ENCODE data around the gene SF3B2.
A peak's percentile ranks its signal among the peaks of the same experiment; 100 is the strongest.
"Not testable (repeated sequence)": the region's sequence is repeated elsewhere in the genome, so short reads cannot be mapped to it uniquely, and the experiment has no call there.

SF3B2 gene, protein sequence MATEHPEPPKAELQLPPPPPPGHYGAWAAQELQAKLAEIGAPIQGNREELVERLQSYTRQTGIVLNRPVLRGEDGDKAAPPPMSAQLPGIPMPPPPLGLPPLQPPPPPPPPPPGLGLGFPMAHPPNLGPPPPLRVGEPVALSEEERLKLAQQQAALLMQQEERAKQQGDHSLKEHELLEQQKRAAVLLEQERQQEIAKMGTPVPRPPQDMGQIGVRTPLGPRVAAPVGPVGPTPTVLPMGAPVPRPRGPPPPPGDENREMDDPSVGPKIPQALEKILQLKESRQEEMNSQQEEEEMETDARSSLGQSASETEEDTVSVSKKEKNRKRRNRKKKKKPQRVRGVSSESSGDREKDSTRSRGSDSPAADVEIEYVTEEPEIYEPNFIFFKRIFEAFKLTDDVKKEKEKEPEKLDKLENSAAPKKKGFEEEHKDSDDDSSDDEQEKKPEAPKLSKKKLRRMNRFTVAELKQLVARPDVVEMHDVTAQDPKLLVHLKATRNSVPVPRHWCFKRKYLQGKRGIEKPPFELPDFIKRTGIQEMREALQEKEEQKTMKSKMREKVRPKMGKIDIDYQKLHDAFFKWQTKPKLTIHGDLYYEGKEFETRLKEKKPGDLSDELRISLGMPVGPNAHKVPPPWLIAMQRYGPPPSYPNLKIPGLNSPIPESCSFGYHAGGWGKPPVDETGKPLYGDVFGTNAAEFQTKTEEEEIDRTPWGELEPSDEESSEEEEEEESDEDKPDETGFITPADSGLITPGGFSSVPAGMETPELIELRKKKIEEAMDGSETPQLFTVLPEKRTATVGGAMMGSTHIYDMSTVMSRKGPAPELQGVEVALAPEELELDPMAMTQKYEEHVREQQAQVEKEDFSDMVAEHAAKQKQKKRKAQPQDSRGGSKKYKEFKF

DNA sequence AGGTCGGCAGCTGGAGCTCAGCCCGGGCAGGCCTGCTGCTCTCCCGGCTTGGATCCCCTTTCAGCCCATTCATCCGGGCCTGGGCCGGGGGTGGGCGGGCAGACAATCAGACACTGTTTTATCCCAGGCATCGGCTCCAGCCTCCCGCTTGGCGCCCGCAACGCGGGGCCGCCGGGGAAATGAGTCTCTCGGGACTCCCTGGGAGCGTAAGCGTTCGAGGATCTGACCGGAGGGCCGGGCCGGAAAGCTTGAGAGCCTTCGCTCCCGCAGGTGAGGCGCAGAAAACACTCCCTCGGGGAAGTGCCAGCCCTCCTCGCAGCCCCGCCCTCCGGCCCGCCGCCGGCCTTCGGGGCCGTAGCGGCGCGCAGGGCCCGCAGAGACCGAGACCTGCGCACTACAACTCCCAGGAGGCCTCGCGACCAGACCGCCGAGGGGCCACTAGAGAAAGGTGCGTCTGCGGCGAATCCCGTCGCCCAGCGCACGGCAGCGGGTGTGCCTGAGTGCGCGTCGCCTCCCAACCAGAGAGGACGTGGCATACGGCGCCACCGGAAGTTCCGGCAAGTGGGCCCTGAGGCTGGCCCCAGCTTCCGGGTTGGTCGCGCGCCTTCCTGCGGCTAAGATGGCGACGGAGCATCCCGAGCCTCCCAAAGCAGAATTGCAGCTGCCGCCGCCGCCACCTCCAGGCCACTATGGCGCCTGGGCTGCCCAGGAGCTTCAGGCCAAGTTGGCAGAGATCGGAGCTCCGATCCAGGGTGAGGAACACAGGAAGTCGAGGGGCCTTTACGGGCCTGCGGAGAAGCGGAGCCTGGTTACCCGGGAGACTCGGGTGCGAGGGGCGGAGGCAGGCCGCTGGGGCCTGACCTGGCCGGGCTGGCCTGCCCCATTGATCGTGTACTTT lies at the start of gene SF3B2:
Gene SF3B2, plus strand, starts transcription at position 599 of the 898 bp plus-strand sequence. Its CDS starts 21 bp downstream, at position 620.
- peak within 1 kb of the TSS; percentile 90 for H3K4me3 ChIP-seq (ENCODE audit: low read depth, low read length)

DNA sequence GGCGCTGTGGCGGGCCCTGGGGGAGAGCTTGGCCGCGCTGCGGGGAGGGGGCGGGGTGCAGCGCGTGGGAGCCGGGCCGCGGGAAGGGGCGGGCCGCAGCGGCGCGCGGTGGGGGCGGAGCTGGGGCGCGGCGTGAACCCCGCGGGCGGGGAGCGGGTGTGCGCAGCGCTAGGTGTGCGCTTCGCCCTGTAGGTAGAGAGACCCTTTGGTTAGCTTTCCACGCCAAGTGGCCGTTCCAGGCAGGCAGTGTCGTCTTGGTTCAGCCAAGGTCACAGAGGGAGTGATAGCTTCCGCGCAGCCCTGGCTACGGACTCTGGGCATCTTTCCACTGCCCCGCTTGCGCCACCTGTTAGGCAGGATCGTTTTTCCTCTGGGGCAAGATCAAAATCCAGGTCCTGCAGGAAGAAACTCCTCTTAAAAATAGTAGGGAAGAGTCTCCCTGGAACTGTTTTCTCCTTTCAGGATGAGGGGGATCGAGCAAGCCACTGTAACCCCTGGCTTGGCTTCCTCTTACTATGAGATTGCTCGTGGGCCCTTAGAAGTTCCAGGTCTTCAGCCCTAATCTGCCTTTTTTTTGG lies 49.4 kb upstream of the SF3B2 start:
- H3K4me3 ChIP-seq (ENCODE audit: low read depth, low read length): peak overlapping the region; percentile 99

DNA sequence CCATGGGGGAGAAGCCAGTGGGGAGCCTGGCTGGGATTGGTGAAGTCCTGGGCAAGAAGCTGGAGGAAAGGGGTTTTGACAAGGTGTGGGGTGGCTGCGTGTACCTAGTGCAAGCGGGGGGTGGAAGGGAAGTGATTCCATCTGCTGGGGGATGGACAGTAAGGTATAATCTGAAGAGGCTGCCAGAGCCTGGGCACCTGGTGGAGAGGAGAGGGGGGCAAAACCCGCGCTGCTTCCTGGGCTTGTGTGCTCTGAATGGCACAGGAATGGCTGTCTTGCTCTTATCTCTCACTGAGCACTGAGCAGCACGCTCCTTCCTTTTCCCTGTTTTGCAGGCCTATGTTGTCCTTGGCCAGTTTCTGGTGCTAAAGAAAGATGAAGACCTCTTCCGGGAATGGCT lies 48.9 kb upstream of the SF3B2 start:
- H3K4me3 ChIP-seq (ENCODE audit: low read depth, low read length): peak overlapping the region; percentile 99

DNA sequence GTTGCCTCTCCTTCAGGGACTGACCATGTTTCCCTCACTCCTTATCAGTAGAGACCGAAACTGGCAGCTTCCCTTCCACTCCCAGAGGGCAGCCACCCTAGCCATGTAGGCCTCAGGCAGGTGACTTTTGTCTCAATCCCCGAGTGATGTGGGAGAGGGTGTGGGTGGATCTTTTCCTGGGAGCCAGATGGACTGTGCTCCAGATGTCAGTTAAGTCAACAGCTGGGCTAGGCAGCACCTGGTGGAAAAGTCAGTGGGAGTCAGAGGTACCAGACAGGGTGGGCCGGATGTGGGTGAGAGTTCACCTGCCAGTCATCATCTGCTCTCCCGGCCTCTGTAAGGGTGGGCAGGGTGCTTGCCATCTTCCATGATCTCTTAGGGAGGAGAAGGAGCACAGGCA lies 48.0 kb upstream of the SF3B2 start:
- no peak overlapping the region for H3K4me3 ChIP-seq (ENCODE audit: low read depth, low read length)

DNA sequence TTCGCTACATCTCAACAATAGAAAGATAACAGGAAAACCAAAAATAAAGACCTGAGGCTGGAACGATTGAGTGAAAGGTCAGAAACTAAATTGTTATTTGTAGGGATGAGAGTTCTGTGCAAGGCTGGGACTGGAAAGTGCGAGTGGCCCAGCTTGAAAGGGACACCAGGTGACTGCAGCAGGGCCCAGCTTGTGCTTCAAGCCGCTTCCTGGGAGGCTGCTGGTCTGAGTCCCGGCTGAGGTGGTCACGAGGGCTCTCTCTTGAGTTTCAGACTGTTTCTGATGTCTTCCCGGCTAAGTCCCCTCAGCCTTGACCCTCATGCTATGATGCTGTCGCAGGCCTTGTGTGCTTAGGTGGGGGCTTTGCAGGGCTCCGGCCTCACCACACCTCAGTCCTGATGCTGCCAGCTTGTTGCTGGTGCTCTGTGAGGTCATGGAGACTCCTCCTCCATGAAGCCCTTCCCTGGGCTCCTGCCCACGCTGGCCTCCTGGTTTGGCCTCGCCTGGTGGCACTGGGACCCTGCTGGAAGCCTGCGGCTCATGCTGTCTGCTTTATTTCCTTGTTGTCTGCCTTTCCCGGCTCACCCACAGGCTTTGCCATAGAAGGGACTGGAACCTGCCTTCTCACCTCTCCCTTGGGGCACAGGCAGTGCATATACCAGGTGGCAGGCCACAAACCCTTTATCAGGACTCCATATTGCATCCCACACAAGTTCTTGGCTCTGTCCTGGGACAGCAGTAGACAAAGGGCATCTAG lies 45.9 kb upstream of the SF3B2 start:
- H3K4me3 ChIP-seq (ENCODE audit: low read depth, low read length): no peak overlapping the region

DNA sequence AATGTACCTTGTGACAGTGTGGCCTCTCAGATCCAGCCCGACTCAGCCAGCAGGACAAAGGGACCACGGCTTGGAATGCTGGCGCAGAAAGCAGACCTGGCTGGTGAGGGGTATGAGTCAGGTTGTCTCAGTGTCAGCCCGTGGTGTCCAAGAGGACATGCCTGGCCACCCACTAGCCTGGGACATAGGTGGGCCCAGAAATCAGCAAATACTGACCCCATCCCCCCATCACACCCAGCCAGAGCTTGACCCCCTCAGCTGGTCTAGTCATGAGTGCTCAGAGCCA lies 45.3 kb upstream of the SF3B2 start:
- H3K4me3 ChIP-seq (ENCODE audit: low read depth, low read length): no peak overlapping the region

DNA sequence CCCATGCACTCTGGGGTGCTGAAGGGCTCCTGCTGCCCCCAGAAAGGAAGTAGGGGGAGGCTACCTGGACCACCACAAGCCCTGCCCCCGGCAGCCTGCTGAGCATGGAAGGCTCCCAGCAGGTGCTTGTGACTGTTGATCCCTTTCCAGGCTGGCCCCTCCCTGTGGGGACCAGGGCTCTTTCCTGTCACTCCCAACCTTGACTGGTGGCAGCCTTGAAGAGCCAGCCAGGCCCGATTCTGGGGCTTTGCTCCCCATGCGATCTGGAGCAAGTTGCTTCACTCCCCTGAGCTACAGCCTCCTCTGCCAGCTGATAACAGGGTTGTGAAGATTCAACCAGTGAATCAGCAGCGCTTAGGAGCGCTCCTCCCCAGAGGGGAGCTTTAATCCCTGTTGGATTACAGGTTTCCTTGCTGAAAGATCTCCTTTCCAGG lies 44.9 kb upstream of the SF3B2 start:
- H3K4me3 ChIP-seq (ENCODE audit: low read depth, low read length): no peak overlapping the region

DNA sequence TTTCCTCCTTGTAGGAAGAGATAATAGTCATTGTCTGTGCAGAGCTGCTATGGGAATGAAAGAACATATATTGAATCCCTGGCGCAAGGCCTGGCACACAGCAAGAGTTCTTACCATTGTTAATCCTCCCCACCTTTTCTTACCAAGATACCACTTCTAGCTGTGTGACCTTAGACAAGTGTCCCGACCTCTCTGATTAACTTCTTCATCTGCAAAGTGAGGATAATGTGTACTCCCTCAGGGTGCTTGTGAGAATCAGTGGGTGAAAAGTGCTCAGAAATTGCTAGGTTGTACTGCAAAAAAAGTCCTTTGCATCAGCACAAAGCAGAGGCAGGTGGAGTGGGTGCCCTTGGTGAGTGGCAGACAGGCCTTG lies 44.1 kb upstream of the SF3B2 start:
- H3K4me3 ChIP-seq (ENCODE audit: low read depth, low read length): no peak overlapping the region

DNA sequence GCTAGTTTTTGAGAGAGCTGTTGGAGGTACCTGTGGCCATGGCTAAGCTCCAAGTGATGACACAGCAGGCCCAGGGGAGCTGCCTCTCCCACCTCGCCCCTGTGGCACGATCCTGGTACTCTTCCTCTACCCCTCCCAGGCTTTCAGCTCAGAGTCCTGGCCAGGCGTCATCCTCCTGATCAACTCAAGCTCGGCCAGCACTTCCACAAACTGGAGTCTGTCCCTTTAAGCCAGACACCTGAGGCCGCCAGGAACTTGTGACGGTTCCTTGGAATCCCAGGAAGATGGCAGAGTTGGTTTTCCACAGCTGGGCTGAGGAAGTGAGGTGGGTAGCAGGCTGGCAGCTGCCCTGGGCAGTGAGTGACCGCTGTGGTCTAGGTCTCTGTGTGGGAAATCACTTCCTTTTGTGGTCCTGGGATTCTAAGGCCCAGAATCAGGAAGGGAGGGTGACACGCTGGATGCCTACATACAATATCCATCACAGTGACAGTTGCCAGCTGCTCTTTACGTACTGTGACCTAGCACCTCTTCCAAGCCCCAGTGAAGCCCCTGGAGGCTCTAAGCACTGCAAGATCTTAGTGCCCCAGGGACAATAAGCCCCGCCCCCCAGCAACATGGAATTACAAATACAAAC lies 43.6 kb upstream of the SF3B2 start:
- H3K4me3 ChIP-seq (ENCODE audit: low read depth, low read length): no peak overlapping the region

DNA sequence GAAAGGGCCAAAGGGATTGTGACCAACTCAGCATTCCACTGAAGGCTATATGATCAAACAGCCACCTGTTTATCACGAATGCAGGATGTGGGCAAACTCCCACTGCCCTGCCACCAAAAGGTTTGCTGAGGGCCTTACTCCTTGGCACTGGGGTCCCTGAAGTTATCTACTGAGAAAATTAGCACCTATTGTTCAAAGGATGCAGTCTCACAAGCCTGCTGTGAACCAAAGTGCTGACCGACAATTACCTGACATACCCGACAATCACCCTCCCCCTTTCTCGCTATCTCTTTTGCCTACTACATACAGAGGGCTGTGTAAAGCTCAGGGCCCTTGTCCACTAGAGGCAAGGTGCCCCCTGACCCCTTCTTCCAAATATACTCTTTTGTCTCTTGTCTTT lies 42.1 kb upstream of the SF3B2 start:
- not testable (repeated sequence) for H3K4me3 ChIP-seq (ENCODE audit: low read depth, low read length)

DNA sequence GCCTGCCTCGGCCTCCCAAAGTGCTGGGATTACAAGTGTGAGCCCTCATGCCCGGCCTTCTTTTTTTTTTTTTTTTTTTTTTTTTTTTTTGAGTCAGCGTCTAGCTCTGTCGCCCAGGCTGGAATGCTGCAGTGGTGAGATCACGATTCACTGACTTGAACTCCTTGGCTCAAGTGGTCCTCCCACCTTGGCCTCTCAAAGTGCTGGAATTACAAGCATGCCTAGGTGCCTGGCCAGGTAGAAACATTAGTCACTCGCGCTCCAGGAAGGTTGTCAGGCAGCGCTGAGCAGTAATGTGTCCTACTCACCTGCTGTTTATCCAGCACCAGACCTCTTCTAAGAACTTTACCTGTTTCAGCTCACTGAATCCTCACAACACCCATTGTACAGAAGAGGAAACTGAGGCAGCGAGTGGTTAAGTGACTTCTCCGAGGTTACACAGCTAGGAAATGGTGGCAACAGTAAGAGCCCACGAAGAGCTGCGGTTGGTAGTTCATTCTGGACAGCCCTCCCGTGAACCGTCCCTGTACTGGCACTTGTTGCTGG lies 40.9 kb upstream of the SF3B2 start:
- H3K4me3 ChIP-seq (ENCODE audit: low read depth, low read length): no peak overlapping the region

DNA sequence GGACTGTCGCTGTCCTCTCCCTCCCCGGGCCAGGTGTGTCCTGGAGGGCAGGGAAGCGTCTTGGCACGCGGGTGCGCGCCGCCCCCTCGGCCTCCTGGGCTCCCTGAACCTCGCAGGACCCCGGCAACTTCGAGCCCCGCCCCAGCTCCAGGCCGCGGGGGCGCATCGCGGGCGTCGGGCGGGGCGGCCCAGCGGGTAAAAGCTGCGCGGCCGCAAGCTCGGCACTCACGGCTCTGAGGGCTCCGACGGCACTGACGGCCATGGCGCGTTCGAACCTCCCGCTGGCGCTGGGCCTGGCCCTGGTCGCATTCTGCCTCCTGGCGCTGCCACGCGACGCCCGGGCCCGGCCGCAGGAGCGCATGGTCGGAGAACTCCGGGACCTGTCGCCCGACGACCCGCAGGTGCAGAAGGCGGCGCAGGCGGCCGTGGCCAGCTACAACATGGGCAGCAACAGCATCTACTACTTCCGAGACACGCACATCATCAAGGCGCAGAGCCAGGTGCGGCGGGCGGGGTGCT lies 40.3 kb upstream of the SF3B2 start, which contains the start of gene CST6:
Gene CST6, plus strand, starts transcription at position 224 of the 519 bp plus-strand sequence. Its CDS starts 37 bp downstream, at position 261.
- H3K4me3 ChIP-seq (ENCODE audit: low read depth, low read length): no peak within 1 kb of the TSS

DNA sequence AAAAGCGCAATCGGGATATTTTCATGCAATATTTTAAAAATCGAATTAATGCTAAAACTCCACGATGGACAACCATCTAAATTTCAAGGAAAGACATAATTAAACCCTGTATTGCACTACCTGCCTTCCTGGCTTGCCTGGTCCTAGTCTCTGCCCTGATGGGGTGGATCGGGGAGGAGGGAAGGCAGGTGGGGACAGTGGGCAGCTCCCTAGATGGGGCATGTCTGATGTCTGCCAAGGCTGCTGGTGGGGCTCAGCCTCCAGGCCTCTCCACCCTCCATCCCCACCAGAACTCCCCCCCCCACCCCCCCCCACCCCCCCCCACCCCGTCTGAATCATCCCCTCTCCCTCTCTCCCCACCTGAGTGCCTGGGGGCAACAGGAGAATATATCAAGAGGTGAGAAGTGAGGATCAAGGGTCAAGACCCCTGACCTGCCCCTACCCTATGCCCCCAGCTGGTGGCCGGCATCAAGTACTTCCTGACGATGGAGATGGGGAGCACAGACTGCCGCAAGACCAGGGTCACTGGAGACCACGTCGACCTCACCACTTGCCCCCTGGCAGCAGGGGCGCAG lies 39.7 kb upstream of the SF3B2 start:
- H3K4me3 ChIP-seq (ENCODE audit: low read depth, low read length): no peak overlapping the region

DNA sequence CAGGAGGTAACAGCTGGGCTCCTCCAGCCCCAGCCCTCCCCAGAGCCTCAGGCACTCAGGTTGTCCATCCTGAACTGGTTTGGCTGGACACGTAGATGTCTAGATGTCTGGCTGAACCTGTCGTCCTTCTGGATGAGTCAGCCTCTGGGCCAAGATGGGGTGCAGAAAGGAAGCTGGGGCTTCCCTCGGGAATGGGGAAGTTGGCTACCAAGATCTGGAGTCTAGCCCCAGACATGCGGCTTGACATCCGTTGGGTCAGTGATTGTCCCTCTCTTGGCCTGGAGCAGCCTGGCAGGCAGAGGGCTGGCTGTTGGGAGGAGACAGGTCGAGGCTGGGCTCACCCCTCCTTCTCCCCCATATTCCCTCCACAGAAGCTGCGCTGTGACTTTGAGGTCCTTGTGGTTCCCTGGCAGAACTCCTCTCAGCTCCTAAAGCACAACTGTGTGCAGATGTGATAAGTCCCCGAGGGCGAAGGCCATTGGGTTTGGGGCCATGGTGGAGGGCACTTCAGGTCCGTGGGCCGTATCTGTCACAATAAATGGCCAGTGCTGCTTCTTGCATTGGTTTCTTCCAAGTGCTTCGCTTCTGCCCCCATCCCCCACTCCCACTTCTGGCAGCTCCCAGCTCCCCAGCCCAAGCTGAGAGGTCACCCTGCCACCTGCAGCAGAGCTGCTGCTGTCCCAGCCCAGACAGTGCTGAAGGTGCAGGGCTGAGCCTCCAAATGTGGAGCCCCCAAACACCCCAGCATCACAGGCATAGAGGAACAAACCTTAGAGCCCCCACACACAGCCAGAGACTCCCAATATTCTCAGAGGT lies 39.0 kb upstream of the SF3B2 start:
- no peak overlapping the region for H3K4me3 ChIP-seq (ENCODE audit: low read depth, low read length)

DNA sequence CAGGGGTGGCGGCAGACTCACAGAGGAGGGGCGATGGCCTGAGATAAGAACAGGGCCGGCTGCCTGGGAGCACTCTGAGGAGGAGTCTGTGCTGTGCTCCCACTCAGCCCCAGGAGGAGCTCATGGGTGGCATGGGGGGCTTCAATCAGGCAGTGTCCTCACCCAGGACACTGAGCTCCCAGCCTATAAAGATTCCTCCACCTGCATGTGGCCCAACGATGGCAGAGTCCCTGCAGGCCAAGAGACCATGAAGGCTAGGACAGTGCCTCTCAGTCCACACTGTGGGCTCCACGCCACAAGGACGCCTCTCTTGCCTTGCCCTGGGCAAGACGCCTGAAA lies 38.4 kb upstream of the SF3B2 start:
- H3K4me3 ChIP-seq (ENCODE audit: low read depth, low read length): no peak overlapping the region

DNA sequence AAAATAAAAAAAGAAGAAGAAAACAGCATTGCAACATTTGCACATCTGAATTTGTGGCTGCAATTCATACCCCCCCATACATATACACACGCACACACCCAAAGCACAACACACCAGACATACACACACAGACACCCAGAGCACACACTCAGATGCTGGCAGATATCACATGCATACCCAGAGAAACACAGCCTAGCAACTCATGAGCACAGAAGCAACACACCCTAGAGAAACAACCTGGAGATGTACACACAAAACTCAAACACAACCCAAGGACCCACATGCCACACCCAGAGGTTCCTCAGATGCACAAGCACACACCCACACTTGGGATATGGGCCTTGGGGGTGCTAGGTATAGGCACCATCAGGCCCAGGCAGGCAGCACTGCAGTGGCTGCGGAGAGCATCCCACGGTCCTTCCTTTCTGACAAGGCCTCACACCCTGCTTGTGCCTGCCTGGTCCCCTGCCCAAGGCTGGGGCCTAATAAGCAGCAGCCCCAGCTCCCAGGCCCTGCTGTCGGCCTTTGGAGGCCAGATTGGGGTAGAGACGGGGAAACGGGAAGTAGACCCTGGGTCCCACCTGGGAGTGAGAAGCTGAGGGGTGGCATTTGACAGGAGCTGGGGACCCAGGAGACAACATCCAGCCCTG lies 37.2 kb upstream of the SF3B2 start:
- no peak overlapping the region for H3K4me3 ChIP-seq (ENCODE audit: low read depth, low read length)

DNA sequence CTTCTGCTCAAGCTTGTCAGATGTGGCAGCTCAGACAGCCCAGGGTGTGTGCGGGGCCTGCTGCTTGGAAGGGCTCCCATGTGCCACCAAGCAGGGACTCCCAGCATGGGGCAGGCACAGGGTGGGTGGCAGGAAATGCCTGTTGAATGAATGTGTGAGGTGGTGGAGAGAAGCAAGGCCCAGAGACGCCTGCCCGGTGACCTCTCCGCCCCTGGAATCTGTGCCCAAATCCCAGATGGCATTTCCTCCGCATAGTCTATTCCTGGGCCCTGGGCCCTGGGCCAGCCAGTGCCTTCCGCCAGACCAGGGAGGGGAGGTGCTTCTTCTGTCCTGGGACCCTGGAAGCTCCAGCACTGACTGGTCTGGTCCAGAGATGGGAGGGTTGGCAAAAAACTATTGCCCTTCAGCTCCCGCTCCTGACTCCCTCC lies 36.7 kb upstream of the SF3B2 start:
- no peak overlapping the region for H3K4me3 ChIP-seq (ENCODE audit: low read depth, low read length)

Data from iPS-11a (cell line).